Measurements from ENCODE around the gene HBM.
"Not testable (repeated sequence)": the region's sequence is repeated elsewhere in the genome, so short reads cannot be mapped to it uniquely, and the experiment has no call there.

- TF ChIP-seq CTCF, POLR2A (IDR thresholded peaks at IDR 0.05): not testable (repeated sequence)
Observed at GRCh38 chr16:176477-177382, 11.0 kb downstream of the HBM start, which contains the start of gene HBA1.

All from body of pancreas (tissue), 4 donors.